Endothelial cell (in vitro differentiated cells): ENCODE measurements around the gene SEMA6A. TPM values are rescaled to one million over a fixed set of nuclear protein-coding genes. Genes with fewer than 3 reads are reported as not detected.

Experiments
- DNase-seq: peaks from one replicate; pipeline ENCODE4 v3.0.0; 2021; ENCODE audit warnings: low spot score
- H3K27ac Mint-ChIP-seq: one replicate; pipeline ENCODE4 v1.8.0; 2021; ENCODE audit warnings: mixed read lengths, inconsistent platforms; ENCODE audit not compliant: unreplicated experiment
- H3K27me3 Mint-ChIP-seq: one replicate; pipeline ENCODE4 v1.8.0; 2021; ENCODE audit warnings: mild to moderate bottlenecking, moderate library complexity, mixed read lengths, inconsistent platforms; ENCODE audit not compliant: unreplicated experiment
- H3K36me3 Mint-ChIP-seq: one replicate; pipeline ENCODE4 v1.8.0; 2021; ENCODE audit warnings: mild to moderate bottlenecking, low read depth, mixed read lengths, inconsistent platforms; ENCODE audit not compliant: unreplicated experiment
- H3K4me1 Mint-ChIP-seq: one replicate; pipeline ENCODE4 v1.8.0; 2021; ENCODE audit warnings: mild to moderate bottlenecking, mixed read lengths, inconsistent platforms; ENCODE audit not compliant: unreplicated experiment
- H3K4me3 Mint-ChIP-seq: one replicate; pipeline ENCODE4 v1.8.0; 2021; ENCODE audit warnings: mild to moderate bottlenecking, mixed read lengths, inconsistent platforms; ENCODE audit not compliant: unreplicated experiment
- H3K9me3 Mint-ChIP-seq: one replicate; pipeline ENCODE4 v1.8.0; 2021; ENCODE audit warnings: mixed read lengths, inconsistent platforms; ENCODE audit not compliant: unreplicated experiment
- total RNA-seq: library from RNA; stranded (reverse); fragmentation: NEBNext Ultra II Directional; extraction: Animal tissue kit (Norgen Biotek cat#: 25700); gene quantifications from one replicate; pipeline ENCODE4 v1.2.1, GENCODE V29; 2021; ENCODE audit not compliant: unreplicated experiment
- TF ChIP-seq, protein P1 (sequence below): fragments of 200-600 bp; sonication (generic); IDR thresholded peaks from one replicate; pipeline ENCODE4 v1.5.0; 2021; ENCODE audit warnings: antibody characterized with exemption; ENCODE audit not compliant: unreplicated experiment

SEMA6A gene
- total RNA-seq, 1 donor from 2014 or later = 180 TPM

GRCh38 chr5:116544531-116545241 is 29.9 kb downstream of the SEMA6A start:
- H3K4me1 Mint-ChIP-seq = peaks cover 19% of the 10 kb centered on the region
- no peaks in the 10 kb centered on the region for H3K9me3 Mint-ChIP-seq
- H3K27me3 Mint-ChIP-seq = peaks cover 3% of the 10 kb centered on the region
- no peak for DNase-seq
- no peak overlapping the region for H3K4me3 Mint-ChIP-seq
- H3K36me3 Mint-ChIP-seq = peaks cover 31% of the 10 kb centered on the region
- H3K27ac Mint-ChIP-seq = no peak overlapping the region
- TF ChIP-seq, protein P1, sequence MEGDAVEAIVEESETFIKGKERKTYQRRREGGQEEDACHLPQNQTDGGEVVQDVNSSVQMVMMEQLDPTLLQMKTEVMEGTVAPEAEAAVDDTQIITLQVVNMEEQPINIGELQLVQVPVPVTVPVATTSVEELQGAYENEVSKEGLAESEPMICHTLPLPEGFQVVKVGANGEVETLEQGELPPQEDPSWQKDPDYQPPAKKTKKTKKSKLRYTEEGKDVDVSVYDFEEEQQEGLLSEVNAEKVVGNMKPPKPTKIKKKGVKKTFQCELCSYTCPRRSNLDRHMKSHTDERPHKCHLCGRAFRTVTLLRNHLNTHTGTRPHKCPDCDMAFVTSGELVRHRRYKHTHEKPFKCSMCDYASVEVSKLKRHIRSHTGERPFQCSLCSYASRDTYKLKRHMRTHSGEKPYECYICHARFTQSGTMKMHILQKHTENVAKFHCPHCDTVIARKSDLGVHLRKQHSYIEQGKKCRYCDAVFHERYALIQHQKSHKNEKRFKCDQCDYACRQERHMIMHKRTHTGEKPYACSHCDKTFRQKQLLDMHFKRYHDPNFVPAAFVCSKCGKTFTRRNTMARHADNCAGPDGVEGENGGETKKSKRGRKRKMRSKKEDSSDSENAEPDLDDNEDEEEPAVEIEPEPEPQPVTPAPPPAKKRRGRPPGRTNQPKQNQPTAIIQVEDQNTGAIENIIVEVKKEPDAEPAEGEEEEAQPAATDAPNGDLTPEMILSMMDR = no peak

- TF ChIP-seq, protein P1 = no peak
- no peak for DNase-seq
- Mint-ChIP-seq H3K27me3 (peaks cover 3% of the 10 kb centered on the region), H3K36me3 (peaks cover 30% of the 10 kb centered on the region), H3K27ac (no peak overlapping the region), H3K4me1 (peaks cover 19% of the 10 kb centered on the region), H3K4me3 (no peak overlapping the region), H3K9me3 (no peaks in the 10 kb centered on the region)
Observed at GRCh38 chr5:116543501-116543900, 31.1 kb downstream of the SEMA6A start.

DNA sequence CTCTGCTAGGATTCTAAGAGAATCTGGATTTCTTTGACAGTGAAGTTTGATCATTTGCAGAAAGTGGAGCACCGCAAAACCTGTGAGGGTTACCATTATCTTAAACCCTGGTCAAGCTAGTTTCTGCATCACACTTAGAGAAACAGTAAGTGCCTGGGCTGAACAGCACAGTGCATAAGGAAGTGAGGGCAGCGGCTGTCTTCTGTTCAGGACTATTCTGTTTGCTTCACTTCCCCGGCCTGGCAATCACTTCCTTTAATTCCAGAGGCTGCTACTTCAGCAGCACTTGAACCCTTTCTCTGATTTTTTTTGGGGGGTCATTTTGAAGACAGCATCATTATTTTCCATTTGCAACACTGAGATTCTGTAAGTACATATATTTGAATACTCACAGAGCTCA is 32.0 kb downstream of the SEMA6A start:
- no peaks in the 10 kb centered on the region for H3K9me3 Mint-ChIP-seq
- peaks cover 25% of the 10 kb centered on the region for H3K36me3 Mint-ChIP-seq
- H3K27me3 Mint-ChIP-seq = peaks cover 3% of the 10 kb centered on the region
- TF ChIP-seq, protein P1 = no peak
- no peak overlapping the region for H3K27ac Mint-ChIP-seq
- peaks cover 20% of the 10 kb centered on the region for H3K4me1 Mint-ChIP-seq
- DNase-seq = no peak
- no peak overlapping the region for H3K4me3 Mint-ChIP-seq

DNA sequence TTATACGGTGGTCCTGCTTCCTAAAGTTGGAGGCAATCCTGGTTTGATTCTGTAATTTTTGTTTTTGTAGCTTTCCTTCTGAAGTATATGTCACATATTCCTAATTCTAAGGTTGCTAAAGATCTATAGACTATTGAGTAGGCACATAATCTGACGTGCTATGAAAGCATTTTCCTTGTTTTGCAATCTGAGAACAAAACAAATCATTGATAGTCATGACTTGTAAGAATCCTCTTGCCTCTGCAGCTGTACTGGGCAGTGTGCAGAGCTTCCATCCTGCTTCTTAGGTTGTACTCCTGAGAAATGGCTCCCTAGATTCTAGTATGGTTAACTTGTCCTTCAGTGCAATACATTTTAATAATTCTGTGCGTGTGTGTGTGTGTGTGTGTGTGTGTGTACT is 35.4 kb downstream of the SEMA6A start:
- Mint-ChIP-seq H3K27ac (no peak overlapping the region), H3K9me3 (no peaks in the 10 kb centered on the region), H3K4me1 (peaks cover 37% of the 10 kb centered on the region), H3K36me3 (peaks cover 5% of the 10 kb centered on the region), H3K27me3 (no peaks in the 10 kb centered on the region), H3K4me3 (no peak overlapping the region)
- no peak for DNase-seq
- TF ChIP-seq, protein P1 = no peak

GRCh38 chr5:116536316-116537083 is 38.1 kb downstream of the SEMA6A start:
- no peak overlapping the region for H3K4me3 Mint-ChIP-seq
- H3K27me3 Mint-ChIP-seq = no peaks in the 10 kb centered on the region
- H3K27ac Mint-ChIP-seq = no peak overlapping the region
- DNase-seq = no peak
- TF ChIP-seq, protein P1 = no peak
- H3K36me3 Mint-ChIP-seq = peaks cover 5% of the 10 kb centered on the region
- H3K4me1 Mint-ChIP-seq = peaks cover 31% of the 10 kb centered on the region
- H3K9me3 Mint-ChIP-seq = no peaks in the 10 kb centered on the region
